ENCODE data around the gene TBL1X.

GRCh38 chrX:9582956-9583355 lies 118.1 kb downstream of the TBL1X start:
- TF ChIP-seq CTCF (IDR thresholded peaks at IDR 0.05) = no peak
- no peak for TF ChIP-seq POLR2AphosphoS5 (IDR thresholded peaks at IDR 0.05)
- TF ChIP-seq POLR2A (IDR thresholded peaks at IDR 0.05) = no peak
- TF ChIP-seq EP300 (IDR thresholded peaks at IDR 0.05) = no peak
